HL-60 (cell line): Measurements from ENCODE around the gene IKBKE.

Source experiments
- GABPA ChIP-seq: IDR thresholded peaks from 2 replicates; pipeline ENCODE4 v1.6.1; 2012; ENCODE audit warnings: low read depth
- POLR2AphosphoS5 ChIP-seq: IDR thresholded peaks from 2 replicates; pipeline ENCODE4 v1.6.1; 2012; ENCODE audit warnings: low read depth
- REST ChIP-seq: IDR thresholded peaks from 2 replicates; pipeline ENCODE4 v1.6.1; 2012; ENCODE audit warnings: low read depth; ENCODE audit not compliant: insufficient replicate concordance
- TF ChIP-seq, protein P1 (sequence below): IDR thresholded peaks from one replicate; pipeline ENCODE4 v1.5.1; 2011; ENCODE audit warnings: low read length, control low read depth, inconsistent platforms; ENCODE audit not compliant: insufficient read depth

GRCh38 chr1:206461602-206462455 lies 8.4 kb upstream of the IKBKE start:
- TF ChIP-seq, protein P1, sequence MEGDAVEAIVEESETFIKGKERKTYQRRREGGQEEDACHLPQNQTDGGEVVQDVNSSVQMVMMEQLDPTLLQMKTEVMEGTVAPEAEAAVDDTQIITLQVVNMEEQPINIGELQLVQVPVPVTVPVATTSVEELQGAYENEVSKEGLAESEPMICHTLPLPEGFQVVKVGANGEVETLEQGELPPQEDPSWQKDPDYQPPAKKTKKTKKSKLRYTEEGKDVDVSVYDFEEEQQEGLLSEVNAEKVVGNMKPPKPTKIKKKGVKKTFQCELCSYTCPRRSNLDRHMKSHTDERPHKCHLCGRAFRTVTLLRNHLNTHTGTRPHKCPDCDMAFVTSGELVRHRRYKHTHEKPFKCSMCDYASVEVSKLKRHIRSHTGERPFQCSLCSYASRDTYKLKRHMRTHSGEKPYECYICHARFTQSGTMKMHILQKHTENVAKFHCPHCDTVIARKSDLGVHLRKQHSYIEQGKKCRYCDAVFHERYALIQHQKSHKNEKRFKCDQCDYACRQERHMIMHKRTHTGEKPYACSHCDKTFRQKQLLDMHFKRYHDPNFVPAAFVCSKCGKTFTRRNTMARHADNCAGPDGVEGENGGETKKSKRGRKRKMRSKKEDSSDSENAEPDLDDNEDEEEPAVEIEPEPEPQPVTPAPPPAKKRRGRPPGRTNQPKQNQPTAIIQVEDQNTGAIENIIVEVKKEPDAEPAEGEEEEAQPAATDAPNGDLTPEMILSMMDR = peak; percentile 80
- no peak for TF ChIP-seq POLR2AphosphoS5
- no peak for TF ChIP-seq REST
- no peak for TF ChIP-seq GABPA
